Measurements from ENCODE around the gene KLHL29. TPM values are rescaled to one million over a fixed set of nuclear protein-coding genes. Genes with fewer than 3 reads are reported as not detected.
A peak's percentile ranks its signal among the peaks of the same experiment; 100 is the strongest.

KLHL29 gene
- total RNA-seq, 1 donor from 2014 or later: 8.0 TPM

DNA sequence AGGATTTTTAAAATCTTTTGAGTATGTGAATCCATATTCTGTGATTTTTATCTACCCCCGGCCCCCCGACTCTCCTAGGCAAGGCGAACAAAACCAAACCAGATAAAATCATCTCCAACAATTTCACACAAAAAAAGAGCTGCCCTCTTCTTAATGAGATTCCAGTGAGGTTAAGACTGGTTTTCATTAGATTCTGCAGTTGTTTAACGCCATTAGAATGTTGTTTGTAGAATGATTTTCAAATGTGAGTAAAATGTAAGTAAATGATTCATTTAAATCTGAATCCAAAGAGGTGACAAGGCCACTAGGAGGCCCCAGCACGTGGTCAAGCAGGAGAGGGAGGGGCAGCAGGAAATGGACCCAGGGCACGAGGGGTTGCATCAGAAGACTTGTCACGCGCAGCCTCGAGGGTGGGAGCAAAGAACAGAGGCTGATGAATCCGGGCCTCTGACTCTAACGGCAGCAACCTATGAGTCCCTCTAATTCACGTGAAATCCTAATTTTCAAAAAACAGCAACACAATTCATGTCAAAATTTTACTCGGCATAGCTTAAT lies 24.3 kb upstream of the KLHL29 start:
- Mint-ChIP-seq H3K36me3 (ENCODE audit: low read depth) (peaks cover 1% of the 10 kb centered on the region), H3K9me3 (ENCODE audit: low read depth) (no peaks in the 10 kb centered on the region), H3K27ac (ENCODE audit: unreplicated experiment) (no peak overlapping the region), H3K4me1 (ENCODE audit: low read depth) (peaks cover 6% of the 10 kb centered on the region), H3K27me3 (ENCODE audit: low read depth) (no peaks in the 10 kb centered on the region), H3K4me3 (ENCODE audit: unreplicated experiment) (no peak overlapping the region)
- TF ChIP-seq, protein P1, sequence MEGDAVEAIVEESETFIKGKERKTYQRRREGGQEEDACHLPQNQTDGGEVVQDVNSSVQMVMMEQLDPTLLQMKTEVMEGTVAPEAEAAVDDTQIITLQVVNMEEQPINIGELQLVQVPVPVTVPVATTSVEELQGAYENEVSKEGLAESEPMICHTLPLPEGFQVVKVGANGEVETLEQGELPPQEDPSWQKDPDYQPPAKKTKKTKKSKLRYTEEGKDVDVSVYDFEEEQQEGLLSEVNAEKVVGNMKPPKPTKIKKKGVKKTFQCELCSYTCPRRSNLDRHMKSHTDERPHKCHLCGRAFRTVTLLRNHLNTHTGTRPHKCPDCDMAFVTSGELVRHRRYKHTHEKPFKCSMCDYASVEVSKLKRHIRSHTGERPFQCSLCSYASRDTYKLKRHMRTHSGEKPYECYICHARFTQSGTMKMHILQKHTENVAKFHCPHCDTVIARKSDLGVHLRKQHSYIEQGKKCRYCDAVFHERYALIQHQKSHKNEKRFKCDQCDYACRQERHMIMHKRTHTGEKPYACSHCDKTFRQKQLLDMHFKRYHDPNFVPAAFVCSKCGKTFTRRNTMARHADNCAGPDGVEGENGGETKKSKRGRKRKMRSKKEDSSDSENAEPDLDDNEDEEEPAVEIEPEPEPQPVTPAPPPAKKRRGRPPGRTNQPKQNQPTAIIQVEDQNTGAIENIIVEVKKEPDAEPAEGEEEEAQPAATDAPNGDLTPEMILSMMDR (IDR thresholded peaks at IDR 0.05): no peak
- no peak for DNase-seq (ENCODE audit: low spot score)

DNA sequence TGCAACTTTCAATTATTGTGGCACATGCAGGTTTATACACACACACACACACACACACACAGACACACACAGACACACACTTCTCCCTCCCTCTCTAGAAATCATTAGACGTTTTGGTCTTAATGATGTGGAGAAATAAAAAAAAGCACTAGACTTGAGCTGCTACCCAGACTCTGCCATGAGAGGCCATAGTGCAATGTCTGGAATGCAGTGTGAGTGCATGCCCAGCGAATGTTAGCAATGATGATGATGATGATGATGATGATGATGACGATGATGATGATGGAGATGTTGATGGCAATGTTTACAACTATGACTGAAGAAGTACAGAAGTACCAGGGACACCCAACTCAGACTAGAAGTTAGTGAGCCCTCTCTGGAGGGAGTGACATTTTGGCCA lies 23.8 kb upstream of the KLHL29 start:
- no peak for DNase-seq (ENCODE audit: low spot score)
- peaks cover 1% of the 10 kb centered on the region for H3K36me3 Mint-ChIP-seq (ENCODE audit: low read depth)
- no peak overlapping the region for H3K4me3 Mint-ChIP-seq (ENCODE audit: unreplicated experiment)
- no peaks in the 10 kb centered on the region for H3K27me3 Mint-ChIP-seq (ENCODE audit: low read depth)
- no peaks in the 10 kb centered on the region for H3K9me3 Mint-ChIP-seq (ENCODE audit: low read depth)
- TF ChIP-seq, protein P1 (IDR thresholded peaks at IDR 0.05): no peak
- H3K4me1 Mint-ChIP-seq (ENCODE audit: low read depth): peaks cover 6% of the 10 kb centered on the region
- H3K27ac Mint-ChIP-seq (ENCODE audit: unreplicated experiment): no peak overlapping the region

DNA sequence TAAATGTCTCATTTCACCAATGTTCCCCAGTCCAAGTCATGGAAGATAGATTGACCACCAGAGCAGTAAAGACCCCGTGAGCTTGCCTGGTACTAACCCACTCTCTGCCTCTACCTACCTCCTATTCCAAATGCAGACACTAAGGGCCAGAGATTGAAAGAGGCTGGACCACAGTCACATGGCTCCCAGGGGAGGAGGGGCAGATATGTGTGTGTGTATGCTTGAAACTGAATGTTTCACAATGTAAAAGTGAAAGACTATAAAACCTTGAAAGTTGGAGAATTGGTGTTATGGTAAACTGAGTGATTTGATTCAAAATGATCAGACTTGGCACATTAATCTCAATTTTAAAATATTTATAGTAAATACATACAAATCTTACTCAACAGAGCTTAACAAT lies 21.7 kb upstream of the KLHL29 start:
- no peaks in the 10 kb centered on the region for H3K27me3 Mint-ChIP-seq (ENCODE audit: low read depth)
- H3K4me3 Mint-ChIP-seq (ENCODE audit: unreplicated experiment): no peak overlapping the region
- TF ChIP-seq, protein P1 (IDR thresholded peaks at IDR 0.05): no peak
- H3K27ac Mint-ChIP-seq (ENCODE audit: unreplicated experiment): no peak overlapping the region
- no peak for DNase-seq (ENCODE audit: low spot score)
- peaks cover 1% of the 10 kb centered on the region for H3K36me3 Mint-ChIP-seq (ENCODE audit: low read depth)
- no peaks in the 10 kb centered on the region for H3K9me3 Mint-ChIP-seq (ENCODE audit: low read depth)
- peaks cover 21% of the 10 kb centered on the region for H3K4me1 Mint-ChIP-seq (ENCODE audit: low read depth)

DNA sequence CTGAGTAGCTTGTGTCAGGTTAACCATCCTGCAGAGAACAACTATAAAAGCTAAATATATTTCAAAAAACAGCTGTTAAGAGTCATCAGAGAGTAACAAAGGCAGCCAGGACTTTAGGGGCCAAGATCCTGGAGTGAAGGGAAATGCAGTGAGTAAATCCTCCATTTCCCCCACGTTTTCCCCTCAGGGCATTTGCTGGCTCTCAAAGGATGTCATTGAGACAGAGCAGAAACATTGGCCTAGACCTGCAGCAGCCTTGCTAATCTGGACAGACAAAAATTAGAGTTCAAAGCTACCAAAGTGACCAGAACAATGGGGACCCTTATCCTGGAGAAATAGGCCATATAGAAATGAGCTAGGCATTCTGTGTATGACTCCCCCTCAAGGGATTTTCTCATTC lies 21.1 kb upstream of the KLHL29 start:
- Mint-ChIP-seq H3K4me3 (ENCODE audit: unreplicated experiment) (no peak overlapping the region), H3K36me3 (ENCODE audit: low read depth) (peaks cover 1% of the 10 kb centered on the region), H3K4me1 (ENCODE audit: low read depth) (peaks cover 21% of the 10 kb centered on the region), H3K27me3 (ENCODE audit: low read depth) (no peaks in the 10 kb centered on the region), H3K27ac (ENCODE audit: unreplicated experiment) (no peak overlapping the region), H3K9me3 (ENCODE audit: low read depth) (no peaks in the 10 kb centered on the region)
- no peak for DNase-seq (ENCODE audit: low spot score)
- TF ChIP-seq, protein P1 (IDR thresholded peaks at IDR 0.05): no peak

DNA sequence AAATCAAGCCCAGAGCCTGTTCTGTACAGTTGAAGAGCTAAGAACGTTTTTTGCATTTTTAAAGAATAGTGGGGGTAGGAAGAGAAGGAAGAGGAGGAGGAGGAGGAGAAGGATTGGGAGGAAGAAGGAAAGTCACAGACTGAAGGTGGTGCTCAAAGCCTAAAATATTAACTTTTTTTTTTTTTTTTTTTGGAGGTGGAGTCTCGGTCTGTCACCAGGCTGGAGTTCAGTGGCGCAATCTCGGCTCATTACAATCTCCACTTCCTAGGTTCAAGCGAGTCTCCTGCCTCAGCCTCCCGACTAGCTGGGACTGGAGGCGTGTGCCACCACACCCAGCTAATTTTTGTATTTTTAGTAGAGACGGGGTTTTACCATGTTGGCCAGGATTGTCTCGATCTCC lies 18.3 kb upstream of the KLHL29 start:
- TF ChIP-seq, protein P1 (IDR thresholded peaks at IDR 0.05): peak; percentile 18
- Mint-ChIP-seq H3K27ac (ENCODE audit: unreplicated experiment) (no peak overlapping the region), H3K27me3 (ENCODE audit: low read depth) (no peaks in the 10 kb centered on the region), H3K4me3 (ENCODE audit: unreplicated experiment) (no peak overlapping the region), H3K36me3 (ENCODE audit: low read depth) (peaks cover 1% of the 10 kb centered on the region), H3K4me1 (ENCODE audit: low read depth) (peaks cover 21% of the 10 kb centered on the region), H3K9me3 (ENCODE audit: low read depth) (no peaks in the 10 kb centered on the region)
- no peak for DNase-seq (ENCODE audit: low spot score)

Data from chondrocyte (in vitro differentiated cells).